ENCODE results near the gene PPP1R14C. TPM values are rescaled to one million over a fixed set of nuclear protein-coding genes. Genes with fewer than 3 reads are reported as not detected.

Gene PPP1R14C
- polyA plus RNA-seq, 3 donors = 0.11 TPM; not detected in 2

DNA sequence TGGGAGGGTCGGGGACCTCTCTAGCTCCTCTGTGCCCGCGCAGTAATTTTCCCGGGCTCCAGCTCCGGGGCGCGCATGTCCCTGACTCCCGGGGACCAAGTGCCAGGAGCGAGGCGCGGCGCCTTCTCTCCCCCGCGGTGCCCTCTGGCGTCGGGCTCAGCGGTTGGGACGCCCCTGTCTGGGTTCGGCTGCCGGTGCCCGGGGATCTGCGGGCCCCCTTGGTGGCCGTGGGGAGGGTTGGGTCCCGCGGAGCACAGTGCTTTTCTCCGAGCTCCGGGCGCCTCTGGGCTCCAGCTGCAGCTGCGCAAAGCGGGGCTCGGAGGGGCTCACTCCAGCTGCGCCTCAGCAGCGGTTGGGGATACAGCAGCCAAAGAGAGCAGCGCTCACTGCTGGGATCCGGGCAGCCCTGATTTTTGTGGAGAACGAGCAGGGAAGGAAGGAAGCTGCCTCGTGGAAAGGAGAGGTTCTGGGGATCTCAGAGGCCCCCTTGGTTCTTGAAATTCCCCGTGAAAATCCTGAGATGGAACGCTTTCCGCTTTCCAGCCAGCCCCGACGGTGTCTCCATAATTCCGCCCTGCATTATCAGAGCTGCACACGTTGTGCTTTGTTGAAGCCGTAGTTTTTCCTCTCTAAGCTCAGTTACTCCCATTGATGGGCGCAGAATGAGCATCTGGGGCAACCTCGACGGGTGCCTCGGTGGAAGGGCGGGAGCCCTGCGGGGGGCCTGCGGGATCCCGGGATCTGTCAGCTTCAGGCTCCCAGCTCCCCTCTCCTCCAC, 861 bp downstream of the PPP1R14C start:
- peaks cover 49 to 57% of the 10 kb centered on the region in 2 donors for H3K4me1 ChIP-seq (ENCODE audit: control insufficient read depth in 1 of 2, insufficient read depth in 2 of 2, low read length in 2 of 2)

DNA sequence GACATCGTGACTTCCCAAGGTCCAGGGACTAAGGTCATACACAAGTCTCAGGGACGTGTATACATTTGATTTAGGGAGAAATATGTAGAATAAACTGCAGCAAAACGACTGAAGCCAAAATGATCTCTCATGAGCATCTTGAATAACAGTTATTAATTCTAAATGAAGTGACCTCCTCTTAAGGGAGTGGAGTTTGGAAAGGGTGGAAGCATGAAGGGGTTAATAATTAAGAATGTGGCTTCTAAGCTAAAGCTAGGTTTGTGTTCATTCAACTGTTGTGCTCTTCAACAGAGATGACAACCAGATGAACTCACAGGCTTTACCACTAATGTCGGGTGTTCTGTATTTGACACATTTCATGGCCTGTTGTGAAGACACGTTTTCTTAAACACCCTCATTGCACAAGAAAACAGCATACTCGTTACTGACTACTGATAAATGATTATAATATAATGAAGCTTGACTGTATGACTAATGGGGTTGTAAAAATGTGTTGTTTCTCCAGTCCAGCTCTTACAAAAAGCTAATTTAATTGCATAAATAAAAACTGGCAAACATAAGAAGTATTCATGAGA, 1.5 kb downstream of the PPP1R14C start:
- peaks cover 51 to 57% of the 10 kb centered on the region in 2 donors for H3K4me1 ChIP-seq (ENCODE audit: control insufficient read depth in 1 of 2, insufficient read depth in 2 of 2, low read length in 2 of 2)
- peaks cover 0 to 6% of the 10 kb centered on the region in 2 donors for H3K36me3 Mint-ChIP-seq
- H3K9me3 Mint-ChIP-seq = peaks cover 0 to 10% (median 6%) of the 10 kb centered on the region in 7 donors
- intact Hi-C loops (cut with micrococcal nuclease) = no loop called here
- peaks cover 35 to 48% of the 10 kb centered on the region in 2 donors for H3K27me3 ChIP-seq (ENCODE audit: control insufficient read depth in 2 of 2, insufficient read depth in 2 of 2, low read length in 2 of 2)
- peaks cover 0 to 14% of the 10 kb centered on the region in 2 donors for H3K9me3 ChIP-seq (replicated peaks in 1 of 2; ENCODE audit: control insufficient read depth in 1 of 2, insufficient read depth in 1 of 2, low read length in 2 of 2)
- peaks cover 37 to 66% (median 51%) of the 10 kb centered on the region in 3 donors for H3K27me3 Mint-ChIP-seq (ENCODE audit: low read depth in 3 of 3)
- no peak overlapping the region for H3K9ac ChIP-seq (ENCODE audit: insufficient read depth, low read length, poor library complexity, severe bottlenecking)
- H3K4me1 Mint-ChIP-seq = peaks cover 47% of the 10 kb centered on the region
- peak overlapping the region; percentile 67 to 89 for H3K4me3 Mint-ChIP-seq
- peak overlapping the region in 1 of 3 experiments; percentile 73 for H3K4me3 ChIP-seq (replicated peaks in 1 of 3; ENCODE audit: low read depth in 2 of 3, low read length in 3 of 3)
- peak overlapping the region; percentile 84 for H3K4me2 ChIP-seq (replicated peaks; ENCODE audit: extremely low read depth, low read length, poor library complexity, severe bottlenecking)
- H3K36me3 ChIP-seq (replicated peaks in 1 of 2; ENCODE audit: control insufficient read depth in 1 of 2, insufficient read depth in 2 of 2, low read length in 2 of 2) = no peaks in the 10 kb centered on the region
- TF ChIP-seq, protein P1, sequence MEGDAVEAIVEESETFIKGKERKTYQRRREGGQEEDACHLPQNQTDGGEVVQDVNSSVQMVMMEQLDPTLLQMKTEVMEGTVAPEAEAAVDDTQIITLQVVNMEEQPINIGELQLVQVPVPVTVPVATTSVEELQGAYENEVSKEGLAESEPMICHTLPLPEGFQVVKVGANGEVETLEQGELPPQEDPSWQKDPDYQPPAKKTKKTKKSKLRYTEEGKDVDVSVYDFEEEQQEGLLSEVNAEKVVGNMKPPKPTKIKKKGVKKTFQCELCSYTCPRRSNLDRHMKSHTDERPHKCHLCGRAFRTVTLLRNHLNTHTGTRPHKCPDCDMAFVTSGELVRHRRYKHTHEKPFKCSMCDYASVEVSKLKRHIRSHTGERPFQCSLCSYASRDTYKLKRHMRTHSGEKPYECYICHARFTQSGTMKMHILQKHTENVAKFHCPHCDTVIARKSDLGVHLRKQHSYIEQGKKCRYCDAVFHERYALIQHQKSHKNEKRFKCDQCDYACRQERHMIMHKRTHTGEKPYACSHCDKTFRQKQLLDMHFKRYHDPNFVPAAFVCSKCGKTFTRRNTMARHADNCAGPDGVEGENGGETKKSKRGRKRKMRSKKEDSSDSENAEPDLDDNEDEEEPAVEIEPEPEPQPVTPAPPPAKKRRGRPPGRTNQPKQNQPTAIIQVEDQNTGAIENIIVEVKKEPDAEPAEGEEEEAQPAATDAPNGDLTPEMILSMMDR (IDR thresholded peaks at IDR 0.05) = no peak
- DNase-seq = peak in 2 of 3 donors; percentile 13 to 22
- no CpG with 5 or more reads among the region's 6 CpGs for WGBS (ENCODE audit: insufficient coverage)
- no peak overlapping the region for H3K27ac Mint-ChIP-seq
- H3K79me2 ChIP-seq (ENCODE audit: insufficient read depth, low read length) = no peaks in the 10 kb centered on the region
- no peak overlapping the region for H3K27ac ChIP-seq (ENCODE audit: low read depth in 1 of 2, low read length in 2 of 2)
- H4K20me1 ChIP-seq (ENCODE audit: insufficient read depth, low read length) = no peaks in the 10 kb centered on the region
- H2AFZ ChIP-seq (ENCODE audit: insufficient read depth, low read depth, low read length, poor library complexity, severe bottlenecking) = no peak overlapping the region

More for the DNA sequence above, 861 bp downstream of the PPP1R14C start:
- Mint-ChIP-seq H3K4me1 (peaks cover 44% of the 10 kb centered on the region), H3K27ac (no peak overlapping the region), H3K4me3 (peak overlapping the region; percentile 74 to 89), H3K27me3 (ENCODE audit: low read depth in 3 of 3) (peaks cover 37 to 66% (median 52%) of the 10 kb centered on the region in 3 donors), H3K9me3 (peaks cover under 1 to 11% (median 10%) of the 10 kb centered on the region in 7 donors), H3K36me3 (peaks cover 0 to 6% of the 10 kb centered on the region in 2 donors)
- TF ChIP-seq, protein P1 (IDR thresholded peaks at IDR 0.05) = no peak
- Histone ChIP-seq H3K4me3 (replicated peaks in 1 of 3; ENCODE audit: low read depth in 2 of 3, low read length in 3 of 3) (peak overlapping the region; percentile 25 to 73 (median 29)), H4K20me1 (ENCODE audit: insufficient read depth, low read length) (no peaks in the 10 kb centered on the region), H3K27me3 (ENCODE audit: control insufficient read depth in 2 of 2, insufficient read depth in 2 of 2, low read length in 2 of 2) (peaks cover 35 to 49% of the 10 kb centered on the region in 2 donors), H3K36me3 (replicated peaks in 1 of 2; ENCODE audit: control insufficient read depth in 1 of 2, insufficient read depth in 2 of 2, low read length in 2 of 2) (no peaks in the 10 kb centered on the region), H2AFZ (ENCODE audit: insufficient read depth, low read depth, low read length, poor library complexity, severe bottlenecking) (peak overlapping the region; percentile 68), H3K27ac (ENCODE audit: low read depth in 1 of 2, low read length in 2 of 2) (no peak overlapping the region), H3K79me2 (ENCODE audit: insufficient read depth, low read length) (no peaks in the 10 kb centered on the region), H3K9ac (ENCODE audit: insufficient read depth, low read length, poor library complexity, severe bottlenecking) (no peak overlapping the region), H3K9me3 (replicated peaks in 1 of 2; ENCODE audit: control insufficient read depth in 1 of 2, insufficient read depth in 1 of 2, low read length in 2 of 2) (peaks cover 1 to 16% of the 10 kb centered on the region in 2 donors), H3K4me2 (replicated peaks; ENCODE audit: extremely low read depth, low read length, poor library complexity, severe bottlenecking) (peak overlapping the region; percentile 84)
- 4% methylated on average over 47 of the region's 53 CpGs for WGBS (ENCODE audit: insufficient coverage)
- DNase-seq = no peak
- intact Hi-C loops (cut with micrococcal nuclease) = no loop called here
